AG04450 (cell line): Measurements from ENCODE around the gene SLCO6A1. TPM values are rescaled to one million over a fixed set of nuclear protein-coding genes. Genes with fewer than 3 reads are reported as not detected.

ENCODE experiments used
- CTCF ChIA-PET: fragments of 300-600, 350-600 bp; formaldehyde crosslinking; extraction: SDS; loops from one replicate; lab custom pipeline; 2022; ENCODE audit warnings: antibody characterized with exemption, inconsistent platforms; lab: Charles Lee
- POLR2A ChIA-PET: fragments of 350-600 bp; formaldehyde crosslinking; extraction: SDS; loops from one replicate; lab custom pipeline; 2021; ENCODE audit warnings: antibody characterized with exemption, inconsistent platforms; lab: Yijun Ruan, JAX
- DNase-seq: peaks from one replicate; pipeline ENCODE4 v3.0.0-alpha.2; 2011; ENCODE audit warnings: low read depth, low spot score
- H3K27ac ChIP-seq: one replicate; pipeline ENCODE4 v1.5.1; 2012; ENCODE audit warnings: low read depth, low read length, control low read depth
- H3K27me3 ChIP-seq: one replicate; pipeline ENCODE4 v1.6.0; 2012; ENCODE audit warnings: low read length; ENCODE audit not compliant: control insufficient read depth, insufficient read depth
- H3K4me3 ChIP-seq: 2 replicates; pipeline ENCODE4 v1.5.1; 2011; ENCODE audit warnings: mild to moderate bottlenecking, low read depth, low read length, control low read depth
- H3K9me3 ChIP-seq: 2 replicates; pipeline ENCODE4 v1.5.1; 2012; ENCODE audit warnings: low read length; ENCODE audit not compliant: control insufficient read depth, insufficient read depth
- polyA plus RNA-seq: library from polyadenylated mRNA; depleted of rRNA; stranded (reverse); fragments of >200 nt; gene quantifications from 2 replicates; pipeline ENCODE4 v1.2.3, GENCODE V29; 2011
- TF ChIP-seq, protein P1 (sequence below): IDR thresholded peaks from 2 replicates; pipeline ENCODE4 v1.5.1; 2011; ENCODE audit warnings: low read depth, low read length, control low read depth, inconsistent platforms

SLCO6A1 gene
- polyA plus RNA-seq, 1 experiment: not detected

- H3K4me3 ChIP-seq: no peak overlapping the region
- no peaks in the 10 kb centered on the region for H3K9me3 ChIP-seq
- no peak overlapping the region for H3K27ac ChIP-seq
- no peak for DNase-seq
- CTCF ChIA-PET: no interaction called here
- POLR2A ChIA-PET: no interaction called here
- TF ChIP-seq, protein P1, sequence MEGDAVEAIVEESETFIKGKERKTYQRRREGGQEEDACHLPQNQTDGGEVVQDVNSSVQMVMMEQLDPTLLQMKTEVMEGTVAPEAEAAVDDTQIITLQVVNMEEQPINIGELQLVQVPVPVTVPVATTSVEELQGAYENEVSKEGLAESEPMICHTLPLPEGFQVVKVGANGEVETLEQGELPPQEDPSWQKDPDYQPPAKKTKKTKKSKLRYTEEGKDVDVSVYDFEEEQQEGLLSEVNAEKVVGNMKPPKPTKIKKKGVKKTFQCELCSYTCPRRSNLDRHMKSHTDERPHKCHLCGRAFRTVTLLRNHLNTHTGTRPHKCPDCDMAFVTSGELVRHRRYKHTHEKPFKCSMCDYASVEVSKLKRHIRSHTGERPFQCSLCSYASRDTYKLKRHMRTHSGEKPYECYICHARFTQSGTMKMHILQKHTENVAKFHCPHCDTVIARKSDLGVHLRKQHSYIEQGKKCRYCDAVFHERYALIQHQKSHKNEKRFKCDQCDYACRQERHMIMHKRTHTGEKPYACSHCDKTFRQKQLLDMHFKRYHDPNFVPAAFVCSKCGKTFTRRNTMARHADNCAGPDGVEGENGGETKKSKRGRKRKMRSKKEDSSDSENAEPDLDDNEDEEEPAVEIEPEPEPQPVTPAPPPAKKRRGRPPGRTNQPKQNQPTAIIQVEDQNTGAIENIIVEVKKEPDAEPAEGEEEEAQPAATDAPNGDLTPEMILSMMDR: no peak
- no peaks in the 10 kb centered on the region for H3K27me3 ChIP-seq
These were observed 32.7 kb upstream of the SLCO6A1 start for GRCh38 chr5:102531506-102531905.

DNA sequence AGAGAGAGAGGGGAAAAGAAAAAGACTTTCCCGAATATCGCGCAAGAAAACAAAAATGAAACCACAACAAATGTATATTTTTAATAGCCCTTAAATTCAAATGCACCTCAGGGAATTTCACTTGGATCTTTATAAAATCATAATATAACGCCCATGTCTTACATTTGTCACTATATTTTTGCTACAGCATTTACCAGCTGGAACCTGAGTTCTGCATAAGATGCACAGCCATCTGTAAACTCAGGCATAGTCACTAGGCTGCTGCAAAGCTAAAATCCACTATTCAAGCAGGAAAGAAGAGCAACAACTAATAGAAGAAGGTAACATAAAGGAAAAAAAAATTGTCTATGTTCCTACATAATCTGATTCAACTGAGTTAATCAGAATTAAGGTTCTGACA, 30.6 kb upstream of the SLCO6A1 start:
- Histone ChIP-seq H3K27ac (no peak overlapping the region), H3K27me3 (no peaks in the 10 kb centered on the region), H3K9me3 (no peaks in the 10 kb centered on the region), H3K4me3 (no peak overlapping the region)
- ChIA-PET CTCF (no interaction called here), POLR2A (no interaction called here)
- TF ChIP-seq, protein P1: no peak
- no peak for DNase-seq

DNA sequence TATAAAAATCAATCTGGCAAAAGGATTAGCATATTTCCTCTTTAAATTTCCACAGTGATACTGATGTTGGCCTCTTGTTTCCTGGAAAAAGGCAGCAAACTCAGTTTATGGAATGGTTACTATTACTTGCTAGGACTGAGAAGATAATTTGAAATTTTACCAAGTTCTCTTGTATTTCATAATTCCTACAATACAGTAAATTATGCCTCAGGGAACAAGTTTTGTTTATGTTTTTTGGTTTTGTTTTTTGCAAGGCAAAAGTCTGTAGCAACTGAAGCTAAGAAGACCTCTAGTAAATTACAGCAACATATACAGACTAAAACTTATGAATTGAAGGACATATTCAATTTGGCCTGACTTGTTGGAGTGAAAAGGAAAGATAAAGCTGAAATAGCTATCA, 30.2 kb upstream of the SLCO6A1 start:
- Histone ChIP-seq H3K27ac (no peak overlapping the region), H3K27me3 (no peaks in the 10 kb centered on the region), H3K9me3 (no peaks in the 10 kb centered on the region), H3K4me3 (no peak overlapping the region)
- ChIA-PET POLR2A (no interaction called here), CTCF (no interaction called here)
- TF ChIP-seq, protein P1: no peak
- no peak for DNase-seq

- Histone ChIP-seq H3K27me3 (no peaks in the 10 kb centered on the region), H3K9me3 (no peaks in the 10 kb centered on the region), H3K4me3 (no peak overlapping the region), H3K27ac (no peak overlapping the region)
- POLR2A ChIA-PET: no interaction called here
- DNase-seq: no peak
- CTCF ChIA-PET: no interaction called here
- TF ChIP-seq, protein P1: no peak
These were observed 29.8 kb upstream of the SLCO6A1 start for GRCh38 chr5:102528600-102528999.

- ChIA-PET CTCF (no interaction called here), POLR2A (no interaction called here)
- H3K4me3 ChIP-seq: no peak overlapping the region
- no peaks in the 10 kb centered on the region for H3K27me3 ChIP-seq
- DNase-seq: no peak
- no peaks in the 10 kb centered on the region for H3K9me3 ChIP-seq
- TF ChIP-seq, protein P1: no peak
- no peak overlapping the region for H3K27ac ChIP-seq
These were observed 28.7 kb upstream of the SLCO6A1 start for GRCh38 chr5:102527547-102527946.
